Upper lobe of left lung (tissue), 4 donors: ENCODE data around the gene TPRG1.

Source experiments
- CTCF ChIP-seq, 6 experiments: fragments of 450-650 bp in 4 of 6; fragments of 200-600 bp in 2 of 6; sonication (generic) in 2 of 6; IDR thresholded peaks; one replicate each; pipeline ENCODE4 v1.5.1; 2016 to 2019; ENCODE audit warnings: antibody characterized with exemption in 6 of 6
- POLR2A ChIP-seq, 4 donors: fragments of 450-650 bp; IDR thresholded peaks; one replicate each; pipeline ENCODE4 v1.5.1; 2016 to 2017; ENCODE audit warnings: antibody characterized with exemption in 4 of 4, mild to moderate bottlenecking in 2 of 4
- POLR2AphosphoS5 ChIP-seq, 2 donors: sonication (generic); formaldehyde crosslinking; IDR thresholded peaks; one replicate each; pipeline ENCODE4 v1.5.1; 2017; ENCODE audit warnings: antibody characterized with exemption in 2 of 2

GRCh38 chr3:189289251-189289650 lies 117.5 kb downstream of the TPRG1 start:
- TF ChIP-seq CTCF (IDR thresholded peaks at IDR 0.05) = no peak
- TF ChIP-seq POLR2AphosphoS5 (IDR thresholded peaks at IDR 0.05) = no peak
- no peak for TF ChIP-seq POLR2A (IDR thresholded peaks at IDR 0.05)
